T-cell (primary cell): Measurements from ENCODE around the gene SLC12A2. TPM values are rescaled to one million over a fixed set of nuclear protein-coding genes. Genes with fewer than 3 reads are reported as not detected.
A peak's percentile ranks its signal among the peaks of the same experiment; 100 is the strongest.

Experiments
- ATAC-seq, 4 experiments: fragments of 200-7000 bp in 3 of 4; fragments of 150-1000 bp in 1 of 4; cut with Tn5 transposase; replicated peaks in 1 of 4; 1 replicate in 3 of 4; 2 replicates in 1 of 4; pipeline ENCODE4 v1.10.0; 2021; ENCODE audit warnings: moderate library complexity in 3 of 4, mild to moderate bottlenecking in 2 of 4, moderate number of reproducible peaks in 1 of 4
- CTCF ChIA-PET, 2 donors: fragments of 300-600 bp; sonication (Branson Sonifier 250); formaldehyde crosslinking; loops; one replicate each; lab custom pipeline; 2022; ENCODE audit warnings: antibody characterized with exemption in 2 of 2; lab: Charles Lee
- POLR2A ChIA-PET, 2 donors: fragments of 300-600 bp; sonication (Branson Sonifier 250); formaldehyde crosslinking; loops; one replicate each; lab custom pipeline; 2022; ENCODE audit warnings: antibody characterized with exemption in 2 of 2; lab: Charles Lee
- DNase-seq, 35 experiments: peaks; one replicate each; pipeline versions ENCODE4 v3.0.0 to v3.0.0-alpha.2; 2013 to 2023
- H3K27ac ChIP-seq: one replicate; pipeline ENCODE4 v1.5.1; 2013; ENCODE audit warnings: low read length
- H3K27me3 ChIP-seq, 2 experiments: replicated peaks in 1 of 2; 1 replicate in 1 of 2; 2 replicates in 1 of 2; pipeline versions ENCODE4 v1.6.1 to v1.7.0; 2013; ENCODE audit warnings: low read length in 1 of 2, mixed read lengths in 1 of 2; ENCODE audit not compliant: control insufficient read depth in 2 of 2, insufficient read depth in 2 of 2; ENCODE audit errors: extremely low read depth in 1 of 2
- H3K36me3 ChIP-seq, 2 donors: 1 replicate in 1 of 2; 2 replicates in 1 of 2; pipeline versions ENCODE4 v1.6.1 to v1.7.0; 2013; ENCODE audit warnings: low read length in 1 of 2; ENCODE audit not compliant: control insufficient read depth in 2 of 2, insufficient read depth in 1 of 2; ENCODE audit errors: extremely low read depth in 1 of 2
- H3K4me1 ChIP-seq, 2 experiments: 1 replicate in 1 of 2; 2 replicates in 1 of 2; pipeline versions ENCODE4 v1.6.1 to v1.7.0; 2013; ENCODE audit warnings: low read length in 2 of 2, mixed read lengths in 1 of 2; ENCODE audit not compliant: insufficient read depth in 2 of 2, control insufficient read depth in 1 of 2; ENCODE audit errors: extremely low read depth in 1 of 2
- H3K4me3 ChIP-seq, 2 donors: 1 replicate in 1 of 2; 2 replicates in 1 of 2; pipeline versions ENCODE4 v1.5.1 to v1.7.0; 2013; ENCODE audit warnings: mild to moderate bottlenecking in 2 of 2, low read length in 1 of 2, moderate library complexity in 1 of 2; ENCODE audit not compliant: control insufficient read depth in 1 of 2; ENCODE audit errors: extremely low read depth in 1 of 2
- H3K9me3 ChIP-seq: 2 replicates; pipeline ENCODE4 v1.7.0; 2013
- H3K27ac Mint-ChIP-seq, 2 donors: one replicate each; pipeline ENCODE4 v1.8.0; 2020 to 2021; ENCODE audit warnings: mild to moderate bottlenecking in 2 of 2, mixed read lengths in 2 of 2
- H3K27me3 Mint-ChIP-seq, 2 donors: one replicate each; pipeline ENCODE4 v1.8.0; 2021 to 2022; ENCODE audit warnings: mixed read lengths in 2 of 2
- H3K36me3 Mint-ChIP-seq: one replicate; pipeline ENCODE4 v1.8.0; 2021; ENCODE audit warnings: mixed read lengths
- H3K4me1 Mint-ChIP-seq, 3 donors: one replicate each; pipeline ENCODE4 v1.8.0; 2020 to 2022; ENCODE audit warnings: mixed read lengths in 3 of 3, mild to moderate bottlenecking in 1 of 3
- H3K4me3 Mint-ChIP-seq, 3 donors: one replicate each; pipeline ENCODE4 v1.8.0; 2020 to 2022; ENCODE audit warnings: mild to moderate bottlenecking in 3 of 3, mixed read lengths in 3 of 3, moderate library complexity in 3 of 3
- H3K9me3 Mint-ChIP-seq, 3 donors: one replicate each; pipeline ENCODE4 v1.8.0; 2020 to 2022; ENCODE audit warnings: mixed read lengths in 3 of 3
- WGBS: methylation state at CpG from one replicate; pipeline ENCODE4 v1.1.5; 2013; ENCODE audit warnings: missing lambda C conversion rate; ENCODE audit not compliant: insufficient coverage; 5-methylcytosine and 5-hydroxymethylcytosine counted together
- total RNA-seq, 35 experiments: library from RNA in 6 of 35; stranded (reverse) in 6 of 35; fragments of 120-200 nt in 1 of 35; gene quantifications; one replicate each; pipeline versions ENCODE4 v1.2.1 to v1.2.4 and lab custom pipeline; 2013 to 2026

Gene SLC12A2
- total RNA-seq, 5 donors from 2014 or later (not counting 1 experiment from before 2014, with no cell fraction given), result 10.5 to 15.9 (median 12.4) TPM

DNA sequence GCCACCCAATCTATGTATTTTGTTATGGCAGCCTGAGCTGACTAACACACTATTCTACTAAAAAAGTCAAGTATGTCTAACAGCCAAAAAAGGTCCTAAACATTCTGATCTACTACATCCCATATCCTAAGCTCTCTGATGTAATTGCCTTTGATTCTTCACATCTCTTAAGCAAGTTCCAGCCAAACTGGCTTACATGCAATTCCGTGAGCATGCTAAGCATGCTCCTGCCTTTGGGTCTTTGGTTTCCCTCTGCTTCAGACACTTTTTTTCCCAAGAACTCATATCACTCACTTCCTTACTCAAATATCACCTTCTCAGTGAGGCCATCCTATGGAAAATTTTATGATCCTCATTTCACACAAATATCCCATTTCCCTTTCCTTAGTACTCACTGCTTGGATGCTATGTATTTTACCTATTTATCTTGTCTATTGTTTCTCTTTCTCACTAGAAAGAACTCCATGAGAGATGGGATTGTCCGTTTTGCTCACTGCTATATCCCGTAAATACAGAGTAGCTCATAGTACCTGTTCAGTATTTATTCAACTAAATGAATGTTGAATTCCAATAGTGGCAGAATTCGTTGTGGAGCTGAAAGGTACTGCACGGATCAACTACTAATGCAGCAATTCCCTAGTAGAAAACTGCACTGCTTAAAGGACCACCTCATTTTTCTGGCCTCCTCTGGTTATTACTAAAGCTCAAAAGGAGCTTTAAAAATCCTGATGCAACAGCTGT is 2.3 kb upstream of the SLC12A2 start:
- Histone ChIP-seq H3K27me3 (no peaks in the 10 kb centered on the region), H3K9me3 (no peaks in the 10 kb centered on the region), H3K4me1 (peaks cover 27 to 37% of the 10 kb centered on the region in 2 experiments), H3K27ac (no peak overlapping the region), H3K36me3 (no peaks in the 10 kb centered on the region), H3K4me3 (peak overlapping the region in 1 of 2 donors; percentile 68)
- POLR2A ChIA-PET, result interaction anchor here in 1 of 2 donors (0.5 to 0.6 kb wide), 2 partner anchors 8 to 299 kb away, joined by 3 to 4 read pairs; no protein-coding TSS in a partner anchor
- CTCF ChIA-PET, result interaction anchor here (0.5 to 1.4 kb wide), 5 partner anchors 11 to 583 kb away, joined by 3 to 5 read pairs (median 3); no protein-coding TSS in a partner anchor
- H3K36me3 Mint-ChIP-seq, result no peaks in the 10 kb centered on the region
- DNase-seq, result no peak
- no peaks in the 10 kb centered on the region for H3K27me3 Mint-ChIP-seq
- H3K4me3 Mint-ChIP-seq, result peak overlapping the region; percentile 81 to 94 (median 86)
- H3K9me3 Mint-ChIP-seq, result no peaks in the 10 kb centered on the region
- 100% methylated on average over 1 of the region's 5 CpGs for WGBS
- H3K4me1 Mint-ChIP-seq, result peaks cover 56 to 57% (median 56%) of the 10 kb centered on the region in 3 donors
- ATAC-seq, result no peak
- H3K27ac Mint-ChIP-seq, result peak overlapping the region; percentile 91 to 96

DNA sequence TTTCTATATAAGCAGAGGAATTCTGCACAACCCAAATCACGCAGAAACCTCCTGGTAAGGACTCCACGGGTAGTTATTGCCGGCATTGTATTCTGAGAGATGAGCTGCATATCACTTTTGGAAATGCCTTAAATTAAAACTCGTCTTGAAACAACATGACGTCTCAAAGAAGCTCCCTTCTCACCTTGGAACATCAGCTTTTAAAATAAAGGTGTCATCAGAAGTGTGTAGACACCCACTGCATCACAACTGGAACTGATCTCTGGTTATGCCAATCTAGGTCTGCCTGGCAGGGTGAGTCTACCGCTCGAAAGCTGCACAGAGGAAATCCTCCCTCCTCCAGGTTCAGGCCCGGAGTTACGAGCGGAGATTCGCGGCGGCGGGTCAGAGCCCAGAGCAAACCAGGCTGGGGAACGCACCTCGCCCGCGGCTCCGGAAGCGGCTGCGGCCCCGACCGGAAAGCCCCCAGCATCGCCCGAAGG is 974 bp upstream of the SLC12A2 start:
- H3K27ac ChIP-seq, result peak overlapping the region; percentile 89
- Mint-ChIP-seq H3K27ac (peak overlapping the region; percentile 91 to 96), H3K9me3 (no peaks in the 10 kb centered on the region), H3K36me3 (peaks cover 4% of the 10 kb centered on the region), H3K4me1 (peaks cover 61 to 66% (median 62%) of the 10 kb centered on the region in 3 donors), H3K27me3 (no peaks in the 10 kb centered on the region), H3K4me3 (peak overlapping the region; percentile 81 to 94 (median 86))
- ChIA-PET CTCF (interaction anchor here (0.6 to 1.4 kb wide), 4 partner anchors 14 to 1725 kb away, joined by 3 read pairs; no protein-coding TSS in a partner anchor), POLR2A (interaction anchor here (0.6 to 1.0 kb wide), 5 partner anchors 19 to 1305 kb away, joined by 3 to 6 read pairs (median 3); no protein-coding TSS in a partner anchor)
- ATAC-seq (peak; percentile 46 to 52 (median 48)), DNase-seq (no peak)
- H3K36me3 ChIP-seq, result no peaks in the 10 kb centered on the region
- peak overlapping the region; percentile 68 to 80 for H3K4me3 ChIP-seq
- H3K27me3 ChIP-seq, result no peaks in the 10 kb centered on the region
- H3K4me1 ChIP-seq, result peaks cover 27 to 37% of the 10 kb centered on the region in 2 experiments
- no peaks in the 10 kb centered on the region for H3K9me3 ChIP-seq
- 0% methylated on average over 20 of the region's 25 CpGs for WGBS

DNA sequence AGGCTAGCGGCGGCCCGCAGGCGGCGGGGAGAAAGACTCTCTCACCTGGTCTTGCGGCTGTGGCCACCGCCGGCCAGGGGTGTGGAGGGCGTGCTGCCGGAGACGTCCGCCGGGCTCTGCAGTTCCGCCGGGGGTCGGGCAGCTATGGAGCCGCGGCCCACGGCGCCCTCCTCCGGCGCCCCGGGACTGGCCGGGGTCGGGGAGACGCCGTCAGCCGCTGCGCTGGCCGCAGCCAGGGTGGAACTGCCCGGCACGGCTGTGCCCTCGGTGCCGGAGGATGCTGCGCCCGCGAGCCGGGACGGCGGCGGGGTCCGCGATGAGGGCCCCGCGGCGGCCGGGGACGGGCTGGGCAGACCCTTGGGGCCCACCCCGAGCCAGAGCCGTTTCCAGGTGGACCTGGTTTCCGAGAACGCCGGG is 253 bp downstream of the SLC12A2 start:
- Histone ChIP-seq H3K9me3 (no peaks in the 10 kb centered on the region), H3K4me1 (peaks cover 27 to 33% of the 10 kb centered on the region in 2 experiments), H3K27ac (no peak overlapping the region), H3K4me3 (peak overlapping the region; percentile 76 to 80), H3K36me3 (no peaks in the 10 kb centered on the region), H3K27me3 (no peaks in the 10 kb centered on the region)
- ATAC-seq, result peak; percentile 17 to 36 (median 25)
- H3K4me1 Mint-ChIP-seq, result peaks cover 62 to 69% (median 65%) of the 10 kb centered on the region in 3 donors
- peaks cover 4% of the 10 kb centered on the region for H3K36me3 Mint-ChIP-seq
- H3K4me3 Mint-ChIP-seq, result peak overlapping the region in 2 of 3 donors; percentile 42 to 89
- POLR2A ChIA-PET, result interaction anchor here in 1 of 2 donors (1.0 kb wide), 1 partner anchor 191 kb away, joined by 3 read pairs; no protein-coding TSS in a partner anchor
- H3K9me3 Mint-ChIP-seq, result no peaks in the 10 kb centered on the region
- WGBS, result under 1% methylated on average over 53 of the region's 53 CpGs
- peak in 2 of 35 experiments; percentile 0 to 3 for DNase-seq
- H3K27ac Mint-ChIP-seq, result no peak overlapping the region
- H3K27me3 Mint-ChIP-seq, result no peaks in the 10 kb centered on the region
- CTCF ChIA-PET, result no interaction called here

DNA sequence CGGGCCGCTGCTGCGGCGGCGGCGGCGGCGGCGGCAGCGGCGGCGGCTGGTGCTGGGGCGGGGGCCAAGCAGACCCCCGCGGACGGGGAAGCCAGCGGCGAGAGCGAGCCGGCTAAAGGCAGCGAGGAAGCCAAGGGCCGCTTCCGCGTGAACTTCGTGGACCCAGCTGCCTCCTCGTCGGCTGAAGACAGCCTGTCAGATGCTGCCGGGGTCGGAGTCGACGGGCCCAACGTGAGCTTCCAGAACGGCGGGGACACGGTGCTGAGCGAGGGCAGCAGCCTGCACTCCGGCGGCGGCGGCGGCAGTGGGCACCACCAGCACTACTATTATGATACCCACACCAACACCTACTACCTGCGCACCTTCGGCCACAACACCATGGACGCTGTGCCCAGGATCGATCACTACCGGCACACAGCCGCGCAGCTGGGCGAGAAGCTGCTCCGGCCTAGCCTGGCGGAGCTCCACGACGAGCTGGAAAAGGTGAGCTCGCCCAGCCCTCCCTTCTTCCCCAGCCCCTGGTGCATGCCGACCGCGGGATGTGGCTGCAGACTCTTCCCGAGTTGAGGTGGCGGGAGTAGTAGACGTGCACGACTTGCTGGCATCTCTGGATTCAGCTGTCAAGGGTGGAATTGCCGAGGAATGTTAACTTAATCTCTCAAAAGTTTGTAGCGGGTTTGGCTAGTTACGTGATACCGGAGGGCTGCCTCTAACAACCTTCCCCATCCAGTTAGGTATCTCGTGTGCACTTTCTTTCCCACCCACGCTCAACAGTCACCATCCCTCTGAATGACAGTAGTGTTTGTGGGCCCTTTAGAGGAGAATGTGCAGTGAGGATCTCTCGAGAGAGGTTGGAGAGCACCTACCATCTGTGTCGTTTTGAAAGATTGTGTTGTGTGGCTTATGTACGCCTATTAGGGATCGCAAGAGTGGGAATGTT is 932 bp downstream of the SLC12A2 start:
- H3K4me1 ChIP-seq, result peaks cover 27 to 31% of the 10 kb centered on the region in 2 experiments
- no peaks in the 10 kb centered on the region for H3K9me3 Mint-ChIP-seq
- H3K4me3 Mint-ChIP-seq, result peak overlapping the region; percentile 89 to 92 (median 89)
- H3K4me3 ChIP-seq, result peak overlapping the region; percentile 76 to 80
- no peak overlapping the region for H3K27ac ChIP-seq
- H3K9me3 ChIP-seq, result no peaks in the 10 kb centered on the region
- H3K4me1 Mint-ChIP-seq, result peaks cover 56 to 62% (median 59%) of the 10 kb centered on the region in 3 donors
- 3% methylated on average over 58 of the region's 71 CpGs for WGBS
- no peaks in the 10 kb centered on the region for H3K36me3 ChIP-seq
- no peaks in the 10 kb centered on the region for H3K27me3 ChIP-seq
- POLR2A ChIA-PET, result interaction anchor here in 1 of 2 donors (0.5 to 1.0 kb wide), 2 partner anchors 78 to 192 kb away, joined by 3 read pairs; no protein-coding TSS in a partner anchor
- CTCF ChIA-PET, result no interaction called here
- peak; percentile 3 to 14 (median 4) for ATAC-seq
- peak overlapping the region; percentile 73 to 87 for H3K27ac Mint-ChIP-seq
- peaks cover 4% of the 10 kb centered on the region for H3K36me3 Mint-ChIP-seq
- peak in 34 of 35 experiments; percentile 4 to 57 (median 34) for DNase-seq
- no peaks in the 10 kb centered on the region for H3K27me3 Mint-ChIP-seq

DNA sequence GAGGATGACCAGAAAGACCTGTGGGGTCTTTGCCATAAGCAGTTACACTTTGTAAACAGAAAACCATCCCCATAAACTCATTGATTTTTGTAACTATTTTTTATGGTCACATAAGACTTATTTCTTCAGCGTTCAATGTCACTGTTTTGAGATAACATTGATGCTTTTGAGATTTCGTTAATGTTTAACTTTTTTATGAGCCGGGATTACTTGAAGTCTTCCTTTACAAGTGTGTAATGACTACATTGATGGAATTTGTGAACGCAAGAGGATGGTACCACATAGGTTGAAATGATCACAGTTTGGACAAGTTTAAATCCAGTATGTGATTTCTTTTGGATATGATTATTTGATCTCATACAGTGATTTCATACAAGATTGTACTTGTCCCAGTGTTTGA is 1.8 kb downstream of the SLC12A2 start:
- peaks cover 52 to 59% (median 54%) of the 10 kb centered on the region in 3 donors for H3K4me1 Mint-ChIP-seq
- no CpG with 5 or more reads among the region's 4 CpGs for WGBS
- POLR2A ChIA-PET, result no interaction called here

More for the DNA sequence above, 1.8 kb downstream of the SLC12A2 start:
- Histone ChIP-seq H3K9me3 (no peaks in the 10 kb centered on the region), H3K27ac (no peak overlapping the region), H3K4me3 (no peak overlapping the region), H3K27me3 (no peaks in the 10 kb centered on the region), H3K36me3 (no peaks in the 10 kb centered on the region), H3K4me1 (peaks cover 22 to 25% of the 10 kb centered on the region in 2 experiments)
- no peaks in the 10 kb centered on the region for H3K27me3 Mint-ChIP-seq
- peak overlapping the region; percentile 89 to 92 (median 89) for H3K4me3 Mint-ChIP-seq
- no peak for DNase-seq
- H3K27ac Mint-ChIP-seq, result no peak overlapping the region
- CTCF ChIA-PET, result interaction anchor here in 1 of 2 donors (0.6 kb wide), 1 partner anchor 106 kb away, joined by 4 read pairs; no protein-coding TSS in a partner anchor
- no peak for ATAC-seq
- H3K36me3 Mint-ChIP-seq, result peaks cover 6% of the 10 kb centered on the region
- H3K9me3 Mint-ChIP-seq, result no peaks in the 10 kb centered on the region
